Stimulated activated CD8-positive, alpha-beta memory T cell treated with anti-CD3 and anti-CD28 coated beads, Interleukin-12 subunit alpha, Interleukin-12 subunit beta, amount 100 ng/mL, for 1 hour (primary cell): ENCODE data around the gene DENND1B.
"Not testable (repeated sequence)": the region's sequence is repeated elsewhere in the genome, so short reads cannot be mapped to it uniquely, and the experiment has no call there.

ENCODE experiments used
- DNase-seq: peaks from one replicate; pipeline ENCODE4 v3.0.0-alpha.2; 2020; ENCODE audit warnings: low read depth

DENND1B gene

DNA sequence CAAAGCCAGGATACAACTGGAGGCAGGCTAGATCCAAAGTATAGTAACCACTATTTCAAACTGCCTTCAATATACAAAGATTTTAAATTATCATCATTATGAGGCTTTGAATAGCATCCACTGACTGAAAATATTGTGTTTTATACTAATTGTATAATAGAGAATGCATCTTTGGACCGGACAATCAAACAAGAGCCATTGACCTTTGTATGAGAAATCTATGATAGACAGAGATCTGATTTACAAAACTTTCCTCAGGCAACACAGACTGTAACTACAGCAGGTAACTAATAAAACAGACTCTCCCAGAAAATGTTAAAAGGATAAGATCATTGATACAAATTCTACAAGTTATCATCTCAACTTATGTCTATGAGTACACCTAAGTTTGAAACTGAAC lies 152.9 kb downstream of the DENND1B start:
- no peak for DNase-seq

DNA sequence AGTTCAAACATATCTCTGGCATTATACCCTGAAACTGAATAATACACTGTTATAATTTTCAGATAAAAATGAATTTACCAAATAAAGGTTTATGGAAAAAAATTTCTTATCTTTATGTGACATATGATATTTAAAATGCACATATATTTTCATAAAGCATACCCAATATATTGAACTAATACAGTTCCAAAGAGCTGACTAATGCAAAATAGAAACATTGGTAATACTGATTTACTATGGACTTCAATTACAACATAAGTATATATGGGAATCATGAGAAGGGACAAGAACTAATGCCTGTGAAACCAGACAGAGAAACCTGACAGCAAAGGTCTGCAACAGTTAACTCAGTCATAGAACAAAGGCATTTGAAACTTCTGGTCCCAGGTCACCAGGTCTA lies 153.5 kb downstream of the DENND1B start:
- no peak for DNase-seq

DNA sequence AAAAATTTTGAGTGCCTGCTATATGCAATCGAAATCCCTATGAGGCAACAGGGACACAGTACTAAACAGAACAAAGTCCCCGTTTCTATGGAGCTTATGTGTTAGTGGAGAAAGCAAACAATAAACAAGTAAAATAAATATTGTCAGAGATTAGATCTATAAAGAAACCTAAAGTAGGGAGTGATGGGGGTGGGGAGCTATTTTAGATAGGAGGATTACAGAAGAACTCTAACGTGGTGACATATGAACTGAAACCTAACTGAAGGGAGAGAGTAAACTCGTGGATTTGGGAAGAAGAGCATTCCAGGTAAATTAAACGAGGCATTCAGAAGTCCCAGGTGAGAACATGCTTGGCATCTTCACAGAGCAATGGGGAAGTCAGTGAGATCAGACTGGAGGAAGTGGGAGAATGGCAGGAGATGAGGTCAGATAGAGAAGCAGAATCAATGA lies 154.5 kb downstream of the DENND1B start:
- no peak for DNase-seq

DNA sequence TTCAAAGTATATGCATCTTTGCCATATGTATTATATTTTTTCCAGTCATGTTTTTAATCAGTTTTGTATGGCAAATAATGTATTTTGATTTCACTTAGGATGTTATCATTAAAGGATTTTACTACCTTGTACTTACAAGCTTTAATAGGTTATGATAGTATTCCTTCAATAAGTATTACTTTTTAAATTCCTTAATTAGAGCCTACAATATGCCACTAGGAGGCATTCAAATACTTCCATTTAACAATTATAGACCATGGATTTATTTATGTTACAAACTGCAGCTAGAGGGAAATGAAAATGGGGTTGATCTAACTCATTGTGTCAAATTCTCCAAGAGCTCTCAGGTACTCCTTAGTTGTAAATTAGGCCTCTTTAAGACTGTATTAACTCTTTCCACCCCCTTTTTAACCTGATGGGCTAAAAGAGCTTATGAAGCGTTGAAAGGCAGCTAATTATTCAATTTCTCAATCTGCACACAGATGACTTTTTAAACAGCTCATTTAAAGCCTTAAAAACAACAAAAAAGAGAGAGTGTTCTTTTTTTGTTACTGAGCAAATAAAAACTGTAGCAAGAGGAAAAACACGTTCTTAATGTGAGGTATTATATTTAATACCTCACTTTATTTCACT lies 156.2 kb downstream of the DENND1B start:
- no peak for DNase-seq

DNA sequence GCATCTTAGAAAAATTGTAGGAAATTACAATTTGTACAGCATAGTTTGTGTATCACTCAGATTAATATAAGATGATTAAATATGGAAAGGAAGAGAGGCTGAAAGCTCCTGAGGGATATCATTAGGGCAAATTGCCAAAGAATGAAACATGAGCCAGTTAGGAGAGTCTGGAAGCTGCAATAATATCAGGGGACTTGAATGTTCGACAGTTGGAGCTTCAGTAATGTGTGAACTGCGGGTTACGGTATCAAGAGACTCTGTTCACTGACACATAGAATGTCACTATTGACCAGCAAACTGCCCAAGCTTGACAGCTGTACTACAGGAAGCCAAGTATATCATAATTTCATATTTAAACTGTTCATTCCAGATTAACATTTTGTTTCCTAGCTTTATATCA lies 157.2 kb downstream of the DENND1B start:
- no peak for DNase-seq

DNA sequence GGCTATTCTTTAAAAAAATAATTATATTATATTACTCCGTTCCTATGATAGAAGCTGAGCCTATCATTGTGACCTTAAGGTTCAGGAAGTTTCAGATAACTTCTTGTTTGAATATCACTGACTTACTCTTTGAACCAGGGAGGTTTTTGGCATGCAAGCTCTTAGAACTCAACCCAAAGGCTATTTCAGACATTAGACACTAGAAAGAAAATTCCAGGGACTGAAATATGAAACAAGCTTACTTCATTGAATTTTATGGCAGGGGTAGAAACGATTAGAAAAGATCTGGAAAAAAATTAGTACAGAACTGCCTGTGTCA lies 159.6 kb downstream of the DENND1B start:
- no peak for DNase-seq

DNA sequence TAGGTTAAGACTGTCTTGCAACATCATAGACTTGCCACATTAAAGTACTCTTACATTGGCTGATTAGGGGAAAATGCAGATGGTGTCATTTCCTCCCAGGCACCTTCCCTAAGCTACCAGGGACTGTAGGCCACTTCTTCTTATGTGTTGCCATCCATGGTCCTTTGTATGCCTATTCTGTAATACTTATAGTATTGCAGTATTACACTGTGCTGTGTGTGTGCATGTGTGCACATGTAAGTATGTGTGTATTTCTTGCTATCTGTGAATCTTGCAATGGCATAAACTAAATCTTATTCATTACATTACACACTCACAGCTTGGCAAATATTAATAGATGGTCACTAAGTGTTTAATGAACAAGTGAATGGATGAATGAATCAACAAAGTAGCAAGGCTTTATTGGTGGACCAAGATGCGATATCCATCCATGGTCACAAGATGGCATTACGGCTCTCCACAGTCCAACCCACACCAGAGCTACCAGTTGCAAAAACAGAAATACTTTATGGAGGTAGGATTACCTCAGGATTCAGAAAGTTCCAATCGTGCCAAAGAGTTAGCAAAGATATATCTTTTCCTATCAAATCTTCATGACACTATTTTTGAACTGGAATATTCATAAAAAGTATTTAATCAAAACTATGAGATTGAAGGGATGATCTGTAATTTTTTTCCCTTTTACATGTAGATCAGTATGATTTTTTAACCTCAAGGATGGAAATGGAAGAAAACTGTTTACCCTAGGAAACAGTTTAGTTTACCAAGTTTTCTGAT lies 160.2 kb downstream of the DENND1B start:
- no peak for DNase-seq

DNA sequence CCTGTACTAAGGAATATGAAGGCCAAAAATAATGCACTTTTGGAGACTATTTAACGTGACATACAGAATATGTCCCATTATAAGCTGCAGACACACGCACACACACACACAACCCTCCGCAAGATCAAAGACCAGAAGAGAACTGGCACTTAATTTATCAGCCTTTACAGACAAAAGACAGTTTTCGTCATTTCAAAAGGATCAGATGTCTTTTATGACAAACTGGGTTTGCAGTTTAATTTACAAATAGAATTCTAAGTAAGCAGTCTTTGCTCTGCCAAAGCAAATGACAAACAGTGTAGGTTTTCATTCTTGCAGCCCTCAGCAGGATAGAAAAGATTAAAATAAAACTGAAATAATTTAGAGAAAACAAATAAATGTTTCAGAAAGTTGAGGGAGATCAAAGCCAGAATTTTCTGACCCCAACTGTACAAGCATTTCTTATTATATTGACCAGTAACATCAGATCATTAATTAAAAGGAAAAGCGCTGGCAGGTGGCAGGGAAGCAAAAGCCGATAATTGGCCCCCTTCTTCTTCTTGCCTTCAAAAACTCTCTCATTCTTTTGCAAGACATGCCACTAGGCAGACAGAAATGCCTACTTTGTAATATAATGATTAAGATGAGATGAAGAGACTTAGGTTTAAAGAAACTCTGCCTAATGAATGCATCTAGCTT lies 169.0 kb downstream of the DENND1B start:
- no peak for DNase-seq

DNA sequence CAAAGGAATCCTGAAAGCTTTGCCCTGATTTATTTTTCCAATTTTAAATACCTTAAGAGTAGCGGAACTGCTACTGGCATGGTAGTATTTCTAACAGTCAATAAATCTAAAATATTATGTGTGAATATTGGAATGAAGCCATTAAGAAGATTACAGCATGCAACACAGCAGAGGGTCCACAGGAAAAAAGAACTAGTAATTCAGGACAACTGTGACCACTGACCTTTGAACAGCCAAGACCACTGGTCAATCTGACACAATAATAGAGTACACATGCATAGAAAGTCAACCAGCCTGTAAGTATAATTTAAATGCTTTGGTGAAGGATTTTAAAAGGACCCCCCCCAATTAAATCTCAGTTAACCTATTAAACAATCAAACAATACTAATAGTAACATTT lies 171.0 kb downstream of the DENND1B start:
- DNase-seq: no peak

DNA sequence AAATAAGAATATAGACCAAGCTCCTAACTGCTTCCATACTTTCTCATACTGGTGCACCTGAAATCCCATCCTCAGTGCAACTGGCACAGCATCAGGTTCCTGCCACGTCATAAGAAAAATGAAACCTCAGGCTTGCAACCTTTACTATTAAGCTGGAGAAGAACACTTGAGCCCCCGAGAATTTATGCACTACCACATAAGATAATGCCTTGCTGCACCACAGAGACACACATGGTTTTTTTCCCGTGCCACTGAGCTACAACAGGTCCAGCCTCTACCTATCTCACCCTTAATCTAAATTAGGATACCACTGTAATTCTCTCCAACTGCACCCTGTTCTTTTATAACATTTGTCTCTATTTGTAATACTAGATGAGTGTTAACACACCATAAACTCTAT lies 174.5 kb downstream of the DENND1B start:
- DNase-seq: no peak

DNA sequence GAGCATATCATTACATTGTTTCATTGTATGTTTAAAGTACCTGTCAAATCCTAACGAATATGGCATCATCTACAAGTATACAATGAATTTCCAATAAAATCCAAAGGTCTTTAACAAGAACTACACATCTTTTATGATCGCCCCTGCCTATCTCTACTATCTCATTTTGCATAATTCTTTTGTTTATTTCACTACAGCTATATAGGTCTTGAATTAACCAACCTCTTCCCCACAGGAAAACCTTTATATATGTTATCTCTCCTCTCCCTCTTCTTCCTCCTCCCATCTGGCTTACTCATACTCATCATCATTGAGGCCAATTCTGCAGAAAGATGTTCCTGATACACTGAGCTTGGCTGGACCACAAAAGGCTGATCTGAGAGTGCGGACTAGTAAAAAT lies 175.5 kb downstream of the DENND1B start:
- no peak for DNase-seq

DNA sequence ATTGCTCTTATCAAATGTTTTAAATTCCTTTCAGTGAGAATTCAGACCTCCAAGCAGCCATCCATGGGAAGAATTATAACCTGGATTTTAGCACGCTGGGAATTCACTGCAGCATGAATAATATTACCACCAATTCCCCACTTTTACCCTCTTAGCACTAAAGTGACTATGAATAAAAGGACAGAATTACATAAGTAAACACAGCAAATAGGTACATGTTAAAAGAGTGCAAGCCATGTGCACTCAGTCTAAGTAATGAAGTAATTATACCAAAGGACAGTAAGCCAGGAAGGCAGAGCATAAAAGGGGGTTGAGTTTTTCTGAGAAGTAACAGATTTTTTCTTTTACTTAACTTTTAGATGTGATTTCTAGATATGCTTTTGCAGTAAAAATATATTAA lies 176.3 kb downstream of the DENND1B start:
- DNase-seq: no peak

DNA sequence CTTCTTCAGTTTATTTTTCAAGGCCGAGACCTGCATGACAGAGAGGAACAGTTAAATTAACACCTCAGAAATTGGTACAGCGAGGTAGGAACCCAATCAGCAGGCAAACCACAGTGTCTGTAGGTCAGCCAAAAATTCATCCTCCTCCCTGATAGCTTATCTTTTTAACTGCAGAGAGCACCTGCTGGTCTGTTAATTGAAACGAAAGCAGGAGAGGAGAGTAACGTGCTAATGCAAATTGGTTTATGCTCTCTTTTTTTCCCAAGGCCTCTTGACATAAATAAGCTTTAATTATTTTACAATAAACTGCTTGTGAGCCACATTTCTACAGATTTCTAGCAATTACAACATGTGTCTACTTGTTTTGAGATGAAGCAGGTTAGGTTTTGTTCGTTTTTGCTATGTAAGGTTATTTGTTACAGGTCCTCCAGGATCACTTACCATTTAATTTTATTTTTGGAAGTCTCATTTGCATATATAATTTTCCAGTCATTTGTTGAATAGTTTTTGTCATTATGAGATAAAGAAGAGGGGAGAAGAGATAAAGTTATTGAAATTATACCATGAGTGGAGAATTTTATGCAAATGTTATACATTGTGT lies 179.9 kb downstream of the DENND1B start:
- DNase-seq: no peak

DNA sequence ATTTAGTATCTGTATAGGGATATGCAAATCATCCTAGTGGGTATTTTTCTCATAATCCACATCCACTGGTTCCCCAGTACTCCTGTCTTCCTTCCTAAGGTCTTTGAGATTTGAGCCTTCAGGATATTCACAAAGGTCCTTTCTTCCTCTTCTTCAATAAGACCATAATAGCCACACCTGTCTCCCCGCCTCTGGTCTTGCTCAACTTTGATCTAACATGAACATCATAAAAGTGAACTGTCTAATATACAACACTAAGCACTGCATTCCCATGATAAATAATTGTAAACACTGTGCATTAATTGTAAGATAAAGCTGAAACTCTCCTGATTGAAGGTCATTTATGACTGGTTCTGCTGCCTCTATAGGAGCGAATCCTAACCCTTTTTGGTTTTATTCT lies 184.6 kb downstream of the DENND1B start:
- DNase-seq: no peak

DNA sequence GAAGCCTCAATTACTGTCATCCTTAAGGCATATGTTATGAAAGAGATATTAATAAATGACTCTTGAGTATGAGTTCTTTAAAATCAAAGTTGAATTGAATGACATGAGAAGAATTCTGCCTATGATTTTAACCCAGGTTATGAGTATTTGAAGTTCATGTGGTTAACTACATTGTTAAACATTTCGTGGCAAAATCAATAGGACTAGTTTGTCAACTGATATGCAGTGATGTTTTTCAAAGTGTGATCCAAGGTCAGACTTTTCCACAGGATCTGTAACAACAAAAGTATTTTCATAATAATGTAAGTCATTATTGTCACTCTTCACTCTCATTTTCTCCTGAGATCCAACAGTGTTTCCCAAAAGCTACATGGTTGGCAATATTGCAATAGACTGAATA lies 189.5 kb downstream of the DENND1B start:
- DNase-seq: no peak

DNA sequence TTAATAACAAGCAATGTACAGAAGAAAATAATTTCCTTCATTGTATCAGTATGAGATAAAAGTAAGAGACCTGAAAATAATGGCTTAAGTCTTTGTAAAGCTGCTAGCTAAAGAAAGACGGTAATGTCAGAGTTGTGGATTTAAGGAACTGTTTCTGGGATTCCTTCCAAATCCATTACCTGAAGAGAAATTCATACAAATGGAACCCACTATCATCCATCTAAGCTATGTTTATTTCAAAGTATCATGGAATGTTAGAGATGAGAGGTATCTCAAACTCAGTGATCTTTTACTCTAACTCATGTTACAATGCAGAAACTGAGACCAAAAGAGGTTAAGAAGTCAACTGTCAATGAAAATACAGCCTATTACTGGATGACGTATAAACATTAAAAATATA lies 197.7 kb downstream of the DENND1B start:
- DNase-seq: no peak

DNA sequence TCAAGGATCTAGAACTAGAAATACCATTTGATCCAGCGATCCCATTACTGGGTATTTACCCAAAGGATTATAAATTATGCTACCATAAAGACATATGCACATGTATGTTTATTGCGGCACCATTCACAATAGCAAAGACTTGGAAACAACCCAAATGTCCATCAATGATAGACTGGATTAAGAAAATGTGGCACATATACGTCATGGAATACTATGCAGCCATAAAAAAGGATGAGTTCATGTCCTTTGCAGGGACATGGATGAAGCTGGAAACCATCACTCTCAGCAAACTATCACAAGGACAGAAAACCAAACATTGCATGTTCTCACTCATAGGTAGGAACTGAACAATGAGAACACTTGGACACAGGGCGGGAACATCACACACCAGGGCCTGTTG lies 199.7 kb downstream of the DENND1B start:
- not testable (repeated sequence) for DNase-seq

DNA sequence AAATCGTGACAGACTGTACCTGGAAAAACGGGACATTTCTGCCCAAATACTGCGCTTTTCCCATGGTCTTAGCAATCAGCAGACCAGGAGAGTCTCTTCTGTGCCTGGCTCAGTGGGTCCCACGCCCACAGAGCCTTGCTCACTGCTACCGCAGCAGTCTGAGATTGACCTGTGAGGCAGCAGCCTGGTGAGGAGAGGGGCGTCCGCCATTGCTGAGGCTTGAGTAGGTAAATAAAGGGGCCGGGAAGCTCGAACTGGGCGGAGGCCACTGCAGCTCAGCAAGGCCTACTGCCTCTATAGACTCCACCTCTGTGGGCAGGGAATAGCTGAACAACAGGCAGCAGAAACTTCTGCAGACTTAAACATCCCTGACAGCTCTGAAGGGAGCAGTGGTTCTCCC lies 203.1 kb downstream of the DENND1B start:
- DNase-seq: no peak

DNA sequence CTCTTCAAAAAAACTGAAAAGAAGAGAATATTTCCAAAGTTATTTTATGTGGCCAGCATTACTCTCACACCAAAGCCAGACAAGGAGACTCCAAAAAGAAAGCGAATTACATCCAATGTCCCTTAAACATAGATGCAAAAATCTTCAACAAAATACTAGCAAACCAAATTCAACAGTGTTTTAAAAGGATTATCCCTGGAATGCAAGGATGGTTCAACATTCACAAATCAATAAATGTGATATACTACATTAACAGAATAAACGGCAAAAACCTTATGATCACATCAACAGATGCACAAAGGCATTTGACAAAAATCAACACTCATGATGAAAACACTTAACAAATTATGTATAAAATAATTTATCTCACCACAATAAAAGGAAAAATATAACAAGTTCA lies 207.8 kb downstream of the DENND1B start:
- no peak for DNase-seq

DNA sequence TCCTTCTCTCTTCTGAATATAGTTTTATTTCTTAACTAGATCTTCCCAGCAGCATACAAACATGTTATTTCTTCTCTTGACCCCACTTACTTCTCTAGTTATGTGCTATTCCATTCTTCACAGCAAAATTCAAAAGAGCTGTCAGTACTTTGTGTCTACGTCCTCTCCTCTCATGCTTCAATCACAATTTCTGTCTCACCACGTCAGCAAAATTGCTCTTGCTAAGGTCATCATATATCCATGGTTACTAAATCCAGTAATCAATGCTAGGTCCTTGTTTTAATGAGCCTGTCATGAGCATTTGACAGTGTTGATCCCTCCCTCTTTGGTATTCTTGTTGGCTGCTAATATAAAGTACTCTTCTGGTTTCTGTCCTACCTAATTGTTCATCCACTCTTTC lies 214.2 kb downstream of the DENND1B start:
- no peak for DNase-seq

DNA sequence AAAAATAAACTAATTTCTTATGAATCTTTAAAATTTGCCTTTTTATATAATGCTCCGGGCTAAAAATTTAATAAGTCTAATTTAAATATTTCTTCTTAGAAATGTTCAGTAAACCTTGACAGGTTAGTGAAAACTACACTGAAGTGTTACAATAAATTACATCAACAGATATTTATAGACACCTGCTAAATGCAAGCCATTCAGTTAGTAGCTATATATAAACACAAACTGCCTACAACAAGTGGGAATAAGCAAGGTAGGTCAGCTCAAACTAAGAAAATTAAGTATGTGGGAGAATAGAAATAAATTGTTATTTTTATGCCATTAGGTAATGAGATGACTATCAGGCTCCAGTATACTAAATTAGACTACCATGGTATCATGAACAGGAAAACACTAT lies 215.6 kb downstream of the DENND1B start:
- no peak for DNase-seq

DNA sequence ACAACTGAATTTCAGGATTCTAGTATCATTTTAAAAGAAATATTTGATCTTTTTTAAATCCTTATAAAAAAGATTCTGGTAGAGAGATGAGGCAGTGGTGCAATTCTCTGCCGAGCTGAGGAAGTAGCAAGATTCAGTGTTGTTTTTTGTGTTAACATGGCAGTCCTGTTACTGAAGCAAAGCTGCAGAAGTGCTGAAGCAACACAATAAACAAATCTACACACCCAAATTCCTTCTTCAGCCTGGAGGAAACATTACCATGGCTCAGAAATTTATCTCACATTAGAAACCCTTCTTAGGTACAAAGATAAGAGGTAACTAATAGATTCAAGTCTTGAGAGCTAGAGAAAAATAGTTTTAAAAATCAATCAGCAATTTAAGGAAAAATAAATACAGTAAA lies 216.0 kb downstream of the DENND1B start:
- no peak for DNase-seq

DNA sequence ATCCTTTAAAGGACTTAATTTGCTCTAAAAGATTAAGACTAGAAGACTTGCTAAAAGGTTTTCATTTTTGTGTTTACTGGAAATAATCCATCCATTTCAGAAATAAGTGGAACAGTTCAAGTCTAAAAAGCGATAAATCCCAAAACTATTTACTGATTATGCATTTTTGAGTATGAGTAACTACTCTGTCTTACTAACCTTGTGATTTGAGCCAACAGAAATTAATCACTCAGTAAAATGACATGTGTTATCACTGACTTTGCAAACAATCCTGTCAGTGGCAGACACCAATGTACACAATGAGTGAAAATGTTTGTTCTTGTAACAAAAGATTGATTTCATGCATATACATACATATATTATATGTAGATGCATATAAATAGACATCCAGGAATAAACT lies 218.0 kb downstream of the DENND1B start:
- DNase-seq: no peak
